IMR-90 (cell line): ENCODE measurements around the gene ATG101. TPM values are rescaled to one million over a fixed set of nuclear protein-coding genes. Genes with fewer than 3 reads are reported as not detected.

ENCODE experiments used
- ATAC-seq: fragments of 200-7000 bp; cut with Tn5 transposase; 2 replicates; pipeline ENCODE4 v1.9.1; 2020; ENCODE audit warnings: low read depth, mild to moderate bottlenecking, moderate library complexity
- BruUV-seq: library from RNA; stranded (reverse); fragments of 400-500 nt; replicated peaks from 2 replicates; lab custom pipeline; 2021; lab: Mats Ljungman, UMichigan
- CTCF ChIA-PET: fragments of 300-600 bp; formaldehyde crosslinking; extraction: SDS; loops from one replicate; lab custom pipeline; 2021; ENCODE audit warnings: antibody characterized with exemption; lab: Yijun Ruan, JAX
- POLR2A ChIA-PET: fragments of 300-600 bp; sonication (Branson Sonifier 250); formaldehyde crosslinking; loops from one replicate; lab custom pipeline; 2022; ENCODE audit warnings: antibody characterized with exemption; ENCODE audit not compliant: unreplicated experiment; lab: Charles Lee
- DNase-seq: peaks from one replicate; pipeline ENCODE4 v3.0.0; 2013
- H2AFZ ChIP-seq: replicated peaks from 2 replicates; pipeline ENCODE3; 2013; ENCODE audit warnings: low read length, mild to moderate bottlenecking; ENCODE audit not compliant: poor library complexity
- H2AK5ac ChIP-seq: 2 replicates; pipeline ENCODE4 v1.6.1; 2013; ENCODE audit warnings: low read depth, low read length, inconsistent platforms
- H2AK9ac ChIP-seq: replicated peaks from 2 replicates; pipeline ENCODE3; 2013; ENCODE audit warnings: mild to moderate bottlenecking, low read depth, low read length, moderate library complexity; ENCODE audit not compliant: poor library complexity
- H2BK120ac ChIP-seq: 2 replicates; pipeline ENCODE4 v1.6.1; 2013; ENCODE audit warnings: low read depth, low read length, inconsistent platforms
- H2BK15ac ChIP-seq: 3 replicates; pipeline ENCODE4 v1.6.1; 2013; ENCODE audit warnings: low read depth, low read length, inconsistent platforms
- H2BK20ac ChIP-seq: 2 replicates; pipeline ENCODE4 v1.6.1; 2013; ENCODE audit warnings: low read depth, mild to moderate bottlenecking, inconsistent platforms, low read length, moderate library complexity
- H2BK5ac ChIP-seq: 2 replicates; pipeline ENCODE4 v1.6.1; 2013; ENCODE audit warnings: mild to moderate bottlenecking, low read depth, low read length, inconsistent platforms; ENCODE audit not compliant: poor library complexity, severe bottlenecking
- H3K14ac ChIP-seq: replicated peaks from 2 replicates; pipeline ENCODE4 v1.6.1; 2013; ENCODE audit warnings: low read depth, low read length, inconsistent platforms
- H3K18ac ChIP-seq: 2 replicates; pipeline ENCODE4 v1.6.1; 2013; ENCODE audit warnings: low read depth, low read length, control low read depth
- H3K23ac ChIP-seq: 2 replicates; pipeline ENCODE4 v1.6.1; 2013; ENCODE audit warnings: low read depth, low read length, inconsistent platforms
- H3K27ac ChIP-seq: 2 replicates; pipeline ENCODE4 v1.5.1; 2013; ENCODE audit warnings: mild to moderate bottlenecking, control low read depth, low read length; ENCODE audit not compliant: insufficient read depth
- H3K27me3 ChIP-seq: 2 replicates; pipeline ENCODE4 v1.6.1; 2013; ENCODE audit warnings: low read length; ENCODE audit not compliant: control insufficient read depth, insufficient read depth
- H3K36me3 ChIP-seq: 2 replicates; pipeline ENCODE4 v1.6.1; 2013; ENCODE audit warnings: low read length, mixed read lengths; ENCODE audit not compliant: control insufficient read depth, insufficient read depth
- H3K4ac ChIP-seq: 2 replicates; pipeline ENCODE4 v1.6.1; 2013; ENCODE audit warnings: low read depth, low read length, inconsistent platforms
- H3K4me1 ChIP-seq: 2 replicates; pipeline ENCODE4 v1.6.1; 2013; ENCODE audit warnings: low read length, mixed read lengths; ENCODE audit not compliant: control insufficient read depth, insufficient read depth
- H3K4me2 ChIP-seq: 2 replicates; pipeline ENCODE4 v1.6.1; 2013; ENCODE audit warnings: low read depth, mild to moderate bottlenecking, control low read depth, low read length, moderate library complexity
- H3K4me3 ChIP-seq: 2 replicates; pipeline ENCODE4 v1.5.1; 2013; ENCODE audit warnings: low read depth, mild to moderate bottlenecking, control low read depth, low read length, moderate library complexity; ENCODE audit not compliant: insufficient read depth
- H3K56ac ChIP-seq: 2 replicates; pipeline ENCODE4 v1.6.1; 2013; ENCODE audit warnings: low read length, inconsistent platforms; ENCODE audit not compliant: insufficient read depth; ENCODE audit errors: extremely low read depth
- H3K79me1 ChIP-seq, 2 experiments: 2 replicates each; pipeline ENCODE4 v1.6.1; 2013; ENCODE audit warnings: low read length in 2 of 2, inconsistent platforms in 1 of 2, low read depth in 1 of 2
- H3K9ac ChIP-seq: 2 replicates; pipeline ENCODE4 v1.6.1; 2013; ENCODE audit warnings: low read depth, low read length, control low read depth
- H3K9me1 ChIP-seq: 2 replicates; pipeline ENCODE4 v1.6.1; 2013; ENCODE audit warnings: low read length, inconsistent platforms; ENCODE audit not compliant: insufficient read depth
- H3K9me3 ChIP-seq: 2 replicates; pipeline ENCODE4 v1.6.1; 2013; ENCODE audit warnings: low read length; ENCODE audit not compliant: control insufficient read depth, insufficient read depth
- H4K20me1 ChIP-seq: 2 replicates; pipeline ENCODE4 v1.6.1; 2013; ENCODE audit warnings: low read length, inconsistent platforms; ENCODE audit not compliant: insufficient read depth
- H4K5ac ChIP-seq: 2 replicates; pipeline ENCODE4 v1.6.1; 2013; ENCODE audit warnings: mild to moderate bottlenecking, low read depth, low read length, control low read depth
- H4K8ac ChIP-seq, 2 experiments: 2 replicates each; pipeline ENCODE4 v1.6.1; 2013; ENCODE audit warnings: low read depth in 2 of 2, low read length in 2 of 2, control low read depth in 1 of 2, inconsistent platforms in 1 of 2
- H4K91ac ChIP-seq: 2 replicates; pipeline ENCODE4 v1.6.1; 2013; ENCODE audit warnings: low read depth, low read length, inconsistent platforms; ENCODE audit not compliant: insufficient read depth
- BHLHE40 ChIP-seq: fragments of 150-350 bp; IDR thresholded peaks from 2 replicates; pipeline ENCODE4 v1.6.1; 2016; ENCODE audit warnings: mild to moderate bottlenecking, low read depth, low read length
- CEBPB ChIP-seq: IDR thresholded peaks from 2 replicates; pipeline ENCODE4 v1.6.1; 2012; ENCODE audit warnings: low read depth, low read length, improper control_type of control experiment
- CHD1 ChIP-seq: IDR thresholded peaks from 2 replicates; pipeline ENCODE4 v1.6.1; 2012; ENCODE audit warnings: low read depth, low read length, improper control_type of control experiment
- FOS ChIP-seq: fragments of 150-350 bp; IDR thresholded peaks from 2 replicates; pipeline ENCODE4 v1.6.1; 2016; ENCODE audit warnings: low read depth, low read length
- MAFK ChIP-seq: IDR thresholded peaks from 2 replicates; pipeline ENCODE4 v1.6.1; 2012; ENCODE audit warnings: low read depth, low read length, improper control_type of control experiment
- MAZ ChIP-seq: IDR thresholded peaks from 2 replicates; pipeline ENCODE4 v1.6.1; 2012; ENCODE audit warnings: low read depth, mild to moderate bottlenecking, low read length, improper control_type of control experiment, moderate library complexity, borderline replicate concordance
- NFE2L2 ChIP-seq: fragments of 150-350 bp; IDR thresholded peaks from 2 replicates; pipeline ENCODE4 v1.6.1; 2016; ENCODE audit warnings: low read depth, mild to moderate bottlenecking, low read length
- POLR2A ChIP-seq: IDR thresholded peaks from 2 replicates; pipeline ENCODE4 v1.6.1; 2012; ENCODE audit warnings: mild to moderate bottlenecking, low read depth, low read length
- RAD21 ChIP-seq: IDR thresholded peaks from 2 replicates; pipeline ENCODE4 v1.6.1; 2012; ENCODE audit warnings: low read length, improper control_type of control experiment
- RCOR1 ChIP-seq: IDR thresholded peaks from 2 replicates; pipeline ENCODE4 v1.6.1; 2012; ENCODE audit warnings: mild to moderate bottlenecking, low read length, improper control_type of control experiment; ENCODE audit not compliant: insufficient replicate concordance
- RFX5 ChIP-seq: IDR thresholded peaks from 2 replicates; pipeline ENCODE4 v1.8.0; 2012; ENCODE audit warnings: low read depth, mild to moderate bottlenecking, low read length, moderate library complexity
- SMC3 ChIP-seq: fragments of 150-350 bp; IDR thresholded peaks from 2 replicates; pipeline ENCODE4 v1.6.1; 2016; ENCODE audit warnings: low read depth, mild to moderate bottlenecking, antibody characterized with exemption, low read length, moderate library complexity
- WGBS, 2 experiments: methylation state at CpG; one replicate each; pipeline versions ENCODE4 v1.1.5 to v1.1.7; 2013; ENCODE audit warnings: missing lambda C conversion rate in 2 of 2; ENCODE audit not compliant: insufficient read length in 1 of 2; ENCODE audit errors: extremely low coverage in 2 of 2; 5-methylcytosine and 5-hydroxymethylcytosine counted together
- dilution Hi-C: fragments of 300-500 bp; cut with HindIII; formaldehyde crosslinking; loops from one replicate; pipeline ENCODE4 v1.14.3; 2018; ENCODE audit warnings: low sequenced_read_pairs; ENCODE audit not compliant: unreplicated experiment
- in situ Hi-C: fragments of 300-500 bp; cut with MboI; formaldehyde crosslinking; loops from 3 replicates; pipeline ENCODE4 v1.14.3; 2019; ENCODE audit warnings: low sequenced_read_pairs, inconsistent platforms, mixed read lengths
- intact Hi-C: fragments of 100-400 bp; cut with micrococcal nuclease; formaldehyde crosslinking; loops from 2 replicates; pipeline ENCODE4 v1.10.0; 2022
- polyA plus RNA-seq, 3 experiments: library from polyadenylated mRNA; depleted of rRNA; stranded (reverse); fragments of >200 nt; gene quantifications; 2 replicates each; pipeline ENCODE4 v1.2.3, GENCODE V29; 2012; ENCODE audit warnings: low replicate concordance in 1 of 3
- total RNA-seq: library from RNA; depleted of rRNA; stranded (reverse); fragments of >200 nt; gene quantifications from 2 replicates; pipeline ENCODE4 v1.2.3, GENCODE V29; 2012
- TF ChIP-seq, protein P1 (sequence below): fragments of 150-350 bp; IDR thresholded peaks from 2 replicates; pipeline ENCODE4 v1.6.1; 2017; ENCODE audit warnings: mild to moderate bottlenecking, antibody characterized with exemption, low read length, low read depth
- TF ChIP-seq, protein P2 (sequence below): fragments of 150-350 bp; IDR thresholded peaks from 2 replicates; pipeline ENCODE4 v1.6.1; 2016; ENCODE audit warnings: low read depth, mild to moderate bottlenecking, low read length, moderate library complexity, borderline replicate concordance
- TF ChIP-seq, protein P3 (sequence below): conservative IDR thresholded peaks from 2 replicates; pipeline ENCODE4 v1.5.1; 2012; ENCODE audit warnings: mild to moderate bottlenecking, low read depth, low read length, improper control_type of control experiment

Gene ATG101
- total and polyA plus RNA-seq, 2 of the 4 experiments (the other 2 are of a cell fraction) = 93.9 to 167 TPM

DNA sequence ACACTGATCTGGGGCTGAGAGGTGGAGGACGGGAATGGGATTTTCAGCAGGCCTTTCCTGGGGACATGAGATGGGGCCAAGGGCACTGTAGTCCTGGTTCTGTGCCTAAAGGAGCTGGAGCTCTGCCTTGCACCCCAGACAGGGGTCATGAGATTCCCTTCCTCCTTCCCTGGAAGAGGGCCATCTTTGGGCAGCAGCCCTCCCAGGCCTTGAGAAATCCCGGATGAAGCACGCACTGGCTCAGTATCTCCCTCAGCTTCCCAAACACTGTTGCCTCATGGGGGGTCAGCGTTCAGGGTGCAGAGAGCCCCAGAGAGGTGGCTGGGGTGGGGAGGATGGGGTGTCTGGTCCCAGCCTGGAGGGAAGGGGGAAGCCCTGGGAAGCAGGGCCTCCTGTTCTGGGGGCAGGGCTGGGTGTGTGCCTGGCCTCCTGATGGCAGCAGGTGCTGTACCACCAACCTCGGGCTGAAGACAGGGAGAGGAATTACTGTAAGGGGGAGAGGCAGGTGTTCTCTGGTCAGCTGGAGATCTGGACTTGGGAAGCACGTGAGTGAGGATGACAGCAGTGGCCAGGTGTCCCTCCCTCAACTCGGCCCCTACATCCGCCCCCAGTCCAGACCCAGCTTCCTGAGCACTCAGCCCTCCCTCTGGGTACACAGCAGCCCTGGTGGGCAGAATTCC is 26.9 kb upstream of the ATG101 start:
- no peak overlapping the region for H2BK120ac ChIP-seq
- no TSS peak for BruUV-seq
- H2BK5ac ChIP-seq = no peak overlapping the region
- no peak for TF ChIP-seq CHD1
- no peak for TF ChIP-seq MAFK
- TF ChIP-seq, protein P1, sequence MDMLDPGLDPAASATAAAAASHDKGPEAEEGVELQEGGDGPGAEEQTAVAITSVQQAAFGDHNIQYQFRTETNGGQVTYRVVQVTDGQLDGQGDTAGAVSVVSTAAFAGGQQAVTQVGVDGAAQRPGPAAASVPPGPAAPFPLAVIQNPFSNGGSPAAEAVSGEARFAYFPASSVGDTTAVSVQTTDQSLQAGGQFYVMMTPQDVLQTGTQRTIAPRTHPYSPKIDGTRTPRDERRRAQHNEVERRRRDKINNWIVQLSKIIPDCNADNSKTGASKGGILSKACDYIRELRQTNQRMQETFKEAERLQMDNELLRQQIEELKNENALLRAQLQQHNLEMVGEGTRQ = no peak
- no peak for TF ChIP-seq RAD21
- no peak for TF ChIP-seq RFX5
- TF ChIP-seq, protein P2, sequence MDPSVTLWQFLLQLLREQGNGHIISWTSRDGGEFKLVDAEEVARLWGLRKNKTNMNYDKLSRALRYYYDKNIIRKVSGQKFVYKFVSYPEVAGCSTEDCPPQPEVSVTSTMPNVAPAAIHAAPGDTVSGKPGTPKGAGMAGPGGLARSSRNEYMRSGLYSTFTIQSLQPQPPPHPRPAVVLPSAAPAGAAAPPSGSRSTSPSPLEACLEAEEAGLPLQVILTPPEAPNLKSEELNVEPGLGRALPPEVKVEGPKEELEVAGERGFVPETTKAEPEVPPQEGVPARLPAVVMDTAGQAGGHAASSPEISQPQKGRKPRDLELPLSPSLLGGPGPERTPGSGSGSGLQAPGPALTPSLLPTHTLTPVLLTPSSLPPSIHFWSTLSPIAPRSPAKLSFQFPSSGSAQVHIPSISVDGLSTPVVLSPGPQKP = no peak
- TF ChIP-seq FOS = no peak
- TF ChIP-seq, protein P3, sequence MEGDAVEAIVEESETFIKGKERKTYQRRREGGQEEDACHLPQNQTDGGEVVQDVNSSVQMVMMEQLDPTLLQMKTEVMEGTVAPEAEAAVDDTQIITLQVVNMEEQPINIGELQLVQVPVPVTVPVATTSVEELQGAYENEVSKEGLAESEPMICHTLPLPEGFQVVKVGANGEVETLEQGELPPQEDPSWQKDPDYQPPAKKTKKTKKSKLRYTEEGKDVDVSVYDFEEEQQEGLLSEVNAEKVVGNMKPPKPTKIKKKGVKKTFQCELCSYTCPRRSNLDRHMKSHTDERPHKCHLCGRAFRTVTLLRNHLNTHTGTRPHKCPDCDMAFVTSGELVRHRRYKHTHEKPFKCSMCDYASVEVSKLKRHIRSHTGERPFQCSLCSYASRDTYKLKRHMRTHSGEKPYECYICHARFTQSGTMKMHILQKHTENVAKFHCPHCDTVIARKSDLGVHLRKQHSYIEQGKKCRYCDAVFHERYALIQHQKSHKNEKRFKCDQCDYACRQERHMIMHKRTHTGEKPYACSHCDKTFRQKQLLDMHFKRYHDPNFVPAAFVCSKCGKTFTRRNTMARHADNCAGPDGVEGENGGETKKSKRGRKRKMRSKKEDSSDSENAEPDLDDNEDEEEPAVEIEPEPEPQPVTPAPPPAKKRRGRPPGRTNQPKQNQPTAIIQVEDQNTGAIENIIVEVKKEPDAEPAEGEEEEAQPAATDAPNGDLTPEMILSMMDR = no peak
- TF ChIP-seq SMC3 = no peak
- no peak for TF ChIP-seq CEBPB
- TF ChIP-seq BHLHE40 = no peak
- no peak for TF ChIP-seq MAZ
- TF ChIP-seq RCOR1 = no peak
- TF ChIP-seq POLR2A = no peak
- no peak for TF ChIP-seq NFE2L2
- peaks cover 38% of the 10 kb centered on the region for H4K20me1 ChIP-seq
- no peak overlapping the region for H2AK5ac ChIP-seq
- no peaks in the 10 kb centered on the region for H3K4me1 ChIP-seq
- dilution Hi-C loops (no loop called here), in situ Hi-C loops (no loop called here), intact Hi-C loops (no loop called here)
- CTCF ChIA-PET = no interaction called here
- ATAC-seq = no peak
- no peak overlapping the region for H3K23ac ChIP-seq
- POLR2A ChIA-PET = no interaction called here
- H3K4me3 ChIP-seq = no peak overlapping the region
- no peak overlapping the region for H2BK15ac ChIP-seq
- no peak overlapping the region for H3K56ac ChIP-seq
- H3K27me3 ChIP-seq = no peaks in the 10 kb centered on the region
- no peak overlapping the region for H3K27ac ChIP-seq
- H2BK20ac ChIP-seq = no peak overlapping the region
- WGBS, 2 experiments = 86% methylated on average over 1 of the region's 8 CpGs; no CpG with 5 or more reads in 1 of the 2 experiments
- H3K79me1 ChIP-seq = peaks cover 13 to 80% of the 10 kb centered on the region in 2 experiments; a peak in 3 of 4 replicates
- no peak overlapping the region for H3K9ac ChIP-seq
- no peak overlapping the region for H4K8ac ChIP-seq
- no peak overlapping the region for H4K91ac ChIP-seq
- H3K4ac ChIP-seq = no peak overlapping the region
- no peak overlapping the region for H2AFZ ChIP-seq
- H2AK9ac ChIP-seq = no peak overlapping the region
- H3K36me3 ChIP-seq = peaks cover 3% of the 10 kb centered on the region; the same call in 1 of the 2 replicates
- H3K9me3 ChIP-seq = no peaks in the 10 kb centered on the region
- no peak overlapping the region for H3K14ac ChIP-seq
- peaks cover 30% of the 10 kb centered on the region for H3K9me1 ChIP-seq
- no peak overlapping the region for H3K4me2 ChIP-seq
- H4K5ac ChIP-seq = no peak overlapping the region
- DNase-seq = no peak
- H3K18ac ChIP-seq = no peak overlapping the region
